Gastroesophageal sphincter (tissue), 3 donors: ENCODE data around the gene DAGLB.

ENCODE experiments used
- EP300 ChIP-seq: sonication (generic); formaldehyde crosslinking; IDR thresholded peaks from one replicate; pipeline ENCODE4 v1.6.1; 2017; ENCODE audit warnings: antibody characterized with exemption, mild to moderate bottlenecking
- POLR2A ChIP-seq, 2 donors: fragments of 450-650 bp; IDR thresholded peaks; one replicate each; pipeline ENCODE4 v1.6.1; 2017; ENCODE audit warnings: antibody characterized with exemption in 2 of 2, mild to moderate bottlenecking in 2 of 2, moderate library complexity in 1 of 2
- POLR2AphosphoS5 ChIP-seq: sonication (generic); formaldehyde crosslinking; IDR thresholded peaks from one replicate; pipeline ENCODE4 v1.6.1; 2017; ENCODE audit warnings: antibody characterized with exemption
- TF ChIP-seq, protein P1 (sequence below), 4 experiments: fragments of 200-600 bp in 2 of 4; fragments of 450-650 bp in 2 of 4; sonication (generic) in 1 of 4; IDR thresholded peaks; one replicate each; pipeline ENCODE4 v1.5.1; 2017 to 2019; ENCODE audit warnings: antibody characterized with exemption in 4 of 4, mild to moderate bottlenecking in 2 of 4, moderate library complexity in 2 of 4

GRCh38 chr7:6422926-6423632, 24.7 kb downstream of the DAGLB start:
- TF ChIP-seq, protein P1, sequence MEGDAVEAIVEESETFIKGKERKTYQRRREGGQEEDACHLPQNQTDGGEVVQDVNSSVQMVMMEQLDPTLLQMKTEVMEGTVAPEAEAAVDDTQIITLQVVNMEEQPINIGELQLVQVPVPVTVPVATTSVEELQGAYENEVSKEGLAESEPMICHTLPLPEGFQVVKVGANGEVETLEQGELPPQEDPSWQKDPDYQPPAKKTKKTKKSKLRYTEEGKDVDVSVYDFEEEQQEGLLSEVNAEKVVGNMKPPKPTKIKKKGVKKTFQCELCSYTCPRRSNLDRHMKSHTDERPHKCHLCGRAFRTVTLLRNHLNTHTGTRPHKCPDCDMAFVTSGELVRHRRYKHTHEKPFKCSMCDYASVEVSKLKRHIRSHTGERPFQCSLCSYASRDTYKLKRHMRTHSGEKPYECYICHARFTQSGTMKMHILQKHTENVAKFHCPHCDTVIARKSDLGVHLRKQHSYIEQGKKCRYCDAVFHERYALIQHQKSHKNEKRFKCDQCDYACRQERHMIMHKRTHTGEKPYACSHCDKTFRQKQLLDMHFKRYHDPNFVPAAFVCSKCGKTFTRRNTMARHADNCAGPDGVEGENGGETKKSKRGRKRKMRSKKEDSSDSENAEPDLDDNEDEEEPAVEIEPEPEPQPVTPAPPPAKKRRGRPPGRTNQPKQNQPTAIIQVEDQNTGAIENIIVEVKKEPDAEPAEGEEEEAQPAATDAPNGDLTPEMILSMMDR (IDR thresholded peaks at IDR 0.05) = no peak
- no peak for TF ChIP-seq POLR2A (IDR thresholded peaks at IDR 0.05)
- no peak for TF ChIP-seq POLR2AphosphoS5
- no peak for TF ChIP-seq EP300
